Daoy (cell line): ENCODE measurements around the gene NR1I2. TPM values are rescaled to one million over a fixed set of nuclear protein-coding genes. Genes with fewer than 3 reads are reported as not detected.

Source experiments
- DNase-seq: peaks from one replicate; pipeline ENCODE4 v3.0.0-alpha.2; 2015; ENCODE audit warnings: low read depth
- total RNA-seq: library from RNA; depleted of rRNA; stranded (reverse); fragments of >200 nt; shearing (Covaris generic); gene quantifications from 2 replicates; pipeline ENCODE4 v1.2.3, GENCODE V29; 2014; rRNA removed

The NR1I2 gene
- total RNA-seq, 1 experiment from 2014 or later, result 1.0 TPM

DNA sequence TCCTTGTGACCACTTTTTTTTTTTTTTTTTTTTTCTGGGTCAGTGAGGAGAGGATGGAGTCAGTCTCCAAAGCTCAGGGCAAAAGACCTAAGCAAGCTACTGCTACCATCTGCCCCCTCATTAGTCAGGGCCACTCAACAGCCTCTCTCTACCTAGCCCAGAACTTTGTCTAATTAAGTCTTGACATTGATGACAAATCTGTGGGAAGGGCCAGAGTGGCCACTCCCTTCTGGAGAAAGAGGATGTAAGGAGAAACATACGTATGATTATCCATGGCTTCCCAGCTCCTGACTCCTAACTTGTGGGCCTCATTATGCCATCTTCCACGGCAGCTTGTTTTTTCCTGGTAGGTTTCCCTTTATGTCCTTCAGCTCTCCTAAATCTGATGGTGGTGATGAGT lies 37.9 kb downstream of the NR1I2 start:
- no peak for DNase-seq

DNA sequence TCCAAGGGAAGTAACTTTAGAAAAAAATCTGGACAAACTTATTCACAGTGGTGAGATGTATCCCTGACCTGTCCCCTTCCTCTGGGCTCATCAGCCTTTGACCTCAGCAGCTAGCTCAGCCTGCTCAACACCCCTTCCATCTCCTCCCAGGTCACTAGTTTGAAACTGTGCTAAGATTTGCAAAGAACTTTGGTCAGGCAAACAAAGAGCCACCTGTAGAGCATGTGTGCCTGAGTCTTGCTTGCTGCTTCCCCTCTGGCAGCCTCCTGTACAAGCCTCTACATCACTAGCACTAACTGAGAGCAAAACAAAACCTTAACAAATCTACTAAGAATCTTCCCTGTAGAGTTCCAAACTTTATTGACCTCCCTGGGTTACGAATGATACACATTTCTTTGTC lies 43.9 kb downstream of the NR1I2 start:
- no peak for DNase-seq

DNA sequence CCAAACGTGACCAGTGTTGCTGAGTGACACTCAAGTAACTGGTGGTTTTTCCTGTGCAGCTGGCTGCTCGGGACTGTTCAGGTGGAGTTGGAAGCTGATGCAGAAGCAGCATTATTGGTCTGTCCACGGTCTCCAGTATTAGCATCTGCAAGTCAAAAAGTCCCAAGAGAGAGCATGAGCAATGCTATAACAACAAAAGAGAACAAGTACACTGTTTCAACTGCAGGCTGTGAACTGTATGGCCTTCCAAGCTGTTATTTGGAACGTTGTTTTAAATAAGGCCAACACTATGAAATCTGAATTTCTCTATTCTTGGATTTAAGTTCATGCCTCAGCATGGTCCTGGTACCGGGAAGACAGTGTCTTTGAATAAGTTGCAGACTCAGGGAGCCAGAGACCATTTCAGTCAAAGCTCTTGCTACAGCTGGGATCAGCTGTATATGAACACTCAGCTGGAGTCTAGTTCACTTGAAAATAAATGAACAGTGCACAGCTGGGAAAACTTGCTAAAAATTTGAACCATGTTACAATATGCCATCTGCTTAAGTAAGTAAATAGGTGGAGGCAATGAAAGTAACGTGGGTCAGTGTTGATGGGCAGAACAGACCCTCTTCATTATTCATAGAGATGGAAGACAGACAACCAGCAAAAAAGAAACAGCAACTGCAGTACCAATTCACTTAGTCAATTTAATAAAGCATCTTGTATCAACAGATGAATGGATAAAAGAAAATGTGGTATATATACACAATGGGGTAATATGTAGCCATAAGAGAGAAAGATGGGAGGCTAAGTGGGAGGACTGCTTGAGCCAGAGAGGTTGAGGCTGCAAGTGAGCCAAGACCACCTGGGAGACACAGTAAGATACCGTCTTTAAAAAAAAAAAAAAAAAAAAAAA lies 45.1 kb downstream of the NR1I2 start:
- no peak for DNase-seq

DNA sequence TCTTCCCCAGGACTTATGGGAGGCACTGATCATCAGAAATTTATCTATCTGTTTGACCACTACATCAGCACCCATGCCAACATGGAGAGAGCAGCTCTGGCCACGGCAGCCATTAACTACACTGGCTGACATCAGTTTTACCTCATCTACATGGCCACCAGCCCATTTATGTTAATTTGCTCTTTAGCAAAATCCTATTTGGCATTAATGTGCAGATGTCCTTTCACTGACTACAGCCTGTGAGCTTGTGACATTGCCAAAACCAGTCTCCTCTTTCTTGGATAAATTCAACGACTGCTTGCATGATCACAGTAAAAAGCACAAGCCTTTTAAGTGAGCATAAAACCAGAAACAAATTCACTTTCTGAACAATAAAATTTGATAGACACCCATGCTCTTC lies 47.5 kb downstream of the NR1I2 start:
- no peak for DNase-seq

DNA sequence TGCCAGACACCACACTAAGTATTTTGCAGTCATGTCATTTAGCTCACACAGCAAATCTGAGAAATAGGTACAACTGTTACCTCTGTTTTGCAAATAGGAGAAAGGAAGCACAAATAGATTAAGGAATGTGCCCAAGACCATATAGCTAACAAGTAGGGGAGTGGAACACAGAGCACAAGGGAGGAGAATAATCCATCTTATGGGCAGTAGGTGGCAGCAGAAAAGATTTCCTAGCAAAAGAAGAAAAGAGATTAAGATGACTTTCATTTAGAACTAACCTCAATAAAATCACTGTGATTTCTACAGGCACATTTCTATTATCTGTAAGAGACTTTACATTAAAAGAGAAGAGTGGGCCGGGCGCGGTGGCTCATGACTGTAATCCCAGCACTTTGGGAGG lies 49.1 kb downstream of the NR1I2 start:
- DNase-seq, result no peak

GRCh38 chr3:119831941-119832371 lies 50.1 kb downstream of the NR1I2 start:
- DNase-seq, result peak; percentile 67

DNA sequence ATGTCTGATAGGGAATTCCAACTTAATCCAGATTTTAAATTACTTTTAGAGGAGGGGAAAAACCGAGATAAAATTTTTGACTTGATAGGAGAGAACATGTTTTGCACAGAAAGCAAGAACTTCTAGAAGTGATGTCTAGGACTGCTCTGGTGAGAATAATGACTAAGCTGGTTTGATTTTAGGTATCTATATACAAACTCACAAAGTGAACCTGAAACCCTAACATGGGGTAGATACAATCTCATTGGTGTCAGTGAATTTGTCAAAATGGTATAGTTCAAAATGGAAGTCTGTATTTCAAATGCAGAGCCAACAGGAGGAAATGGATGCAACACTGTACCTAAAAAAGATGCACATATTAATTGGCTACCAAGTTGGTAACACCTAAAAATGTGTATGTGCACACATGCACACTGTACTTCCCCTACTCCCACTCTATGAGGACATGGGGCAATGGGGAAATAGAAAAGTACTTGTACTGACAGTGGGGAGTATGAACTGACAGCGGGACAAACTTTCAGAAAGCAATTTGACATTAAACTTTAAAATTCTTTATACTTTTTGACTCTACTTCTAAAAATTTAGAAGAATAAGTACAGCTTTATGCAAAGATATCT lies 53.0 kb downstream of the NR1I2 start:
- no peak for DNase-seq

GRCh38 chr3:119835556-119835955 lies 53.7 kb downstream of the NR1I2 start:
- DNase-seq, result no peak

GRCh38 chr3:119841808-119842471 lies 60.0 kb downstream of the NR1I2 start:
- no peak for DNase-seq

GRCh38 chr3:119849126-119849525 lies 67.2 kb downstream of the NR1I2 start:
- no peak for DNase-seq

- DNase-seq, result no peak
Observed at GRCh38 chr3:119856695-119857094, 74.8 kb downstream of the NR1I2 start.

DNA sequence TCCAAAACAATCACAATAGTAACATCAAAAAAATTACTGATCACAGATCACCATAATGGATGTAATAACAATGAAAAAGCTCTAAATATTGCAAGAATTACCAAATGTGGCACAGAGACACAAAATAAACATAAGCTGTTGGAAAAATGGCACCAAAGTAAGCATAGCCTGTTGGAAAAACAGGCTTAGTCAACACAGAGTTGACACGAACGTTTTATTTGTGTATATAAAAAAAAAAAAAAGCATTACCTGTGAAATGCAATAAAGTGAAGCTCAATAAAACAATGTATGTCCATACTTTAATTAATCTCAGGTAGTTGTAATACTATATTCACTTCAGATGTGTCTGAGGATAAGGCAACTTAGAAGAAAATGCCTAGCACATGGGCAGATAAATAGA lies 77.1 kb downstream of the NR1I2 start:
- DNase-seq, result no peak

GRCh38 chr3:119859728-119860127 lies 77.8 kb downstream of the NR1I2 start:
- no peak for DNase-seq

DNA sequence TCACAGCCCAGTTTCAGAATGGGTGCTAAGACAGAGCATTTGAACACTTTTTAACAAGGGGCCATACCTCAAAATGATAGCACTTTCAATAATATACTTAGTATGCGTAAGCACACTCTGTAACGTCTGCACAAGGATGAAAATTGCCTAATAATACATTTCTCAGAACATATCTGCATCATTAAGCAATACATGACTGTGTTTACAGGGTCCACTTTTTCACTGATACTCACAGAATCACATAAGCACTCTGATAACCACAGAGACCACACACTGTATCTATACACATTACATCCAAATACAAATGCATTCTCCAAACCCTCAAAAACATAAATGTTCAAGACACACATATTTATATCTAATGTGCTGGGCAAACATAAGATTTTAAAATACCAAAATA lies 79.8 kb downstream of the NR1I2 start:
- DNase-seq, result no peak

GRCh38 chr3:119862616-119863015 lies 80.7 kb downstream of the NR1I2 start:
- no peak for DNase-seq

DNA sequence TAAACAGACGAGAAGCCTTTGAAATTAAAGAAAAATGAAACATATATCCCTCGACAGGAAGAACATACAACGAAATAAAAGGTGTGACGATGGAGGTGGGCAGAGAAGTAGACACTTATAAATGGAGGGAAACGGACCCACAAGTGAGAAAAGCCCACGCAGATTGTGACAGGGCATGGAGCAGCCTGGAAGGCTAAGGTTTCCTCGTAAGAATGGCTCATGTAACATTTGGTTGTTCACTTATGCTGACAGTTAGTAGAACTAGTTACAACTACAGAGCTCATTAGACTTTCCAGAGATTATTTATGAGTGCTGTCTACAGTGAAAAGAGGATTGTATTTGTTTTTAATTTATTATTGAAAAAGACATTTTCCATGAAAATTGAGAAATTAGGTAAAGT lies 82.6 kb downstream of the NR1I2 start:
- DNase-seq, result no peak

Other genes with a start within 250 kb of the NR1I2 start
- gene CD80, start 222.5 kb upstream of the NR1I2 start, total RNA-seq, result not detected in 2 replicates
- gene ADPRH, start 202.6 kb upstream of the NR1I2 start, total RNA-seq, result 0.86 and 2.5 TPM in 2 replicates
- not detected in 2 replicates for gene PLA1A, start 184.2 kb upstream of the NR1I2 start, total RNA-seq
- gene POPDC2, start 121.5 kb upstream of the NR1I2 start, total RNA-seq, result 0.17 TPM in 1 of 2 replicates, not detected in the other
- 35.9 and 62.8 TPM in 2 replicates for gene COX17, start 104.7 kb upstream of the NR1I2 start, total RNA-seq
- gene CFAP91, start 79.1 kb upstream of the NR1I2 start, total RNA-seq, result 1.8 and 2.0 TPM in 2 replicates